Muscle layer of colon (tissue), 2 donors: ENCODE measurements around the gene NIPAL4.

Experiments
- H3K27ac ChIP-seq: one replicate; pipeline ENCODE4 v1.7.0; 2013; ENCODE audit warnings: low read depth, mild to moderate bottlenecking, low read length, moderate library complexity
- H3K27me3 ChIP-seq, 2 donors: one replicate each; pipeline ENCODE4 v1.7.0; 2013; ENCODE audit warnings: low read length in 2 of 2, mild to moderate bottlenecking in 2 of 2; ENCODE audit not compliant: insufficient read depth in 2 of 2, control insufficient read depth in 1 of 2
- H3K36me3 ChIP-seq: one replicate; pipeline ENCODE4 v1.7.0; 2013; ENCODE audit warnings: mild to moderate bottlenecking, low read length; ENCODE audit not compliant: insufficient read depth
- H3K4me1 ChIP-seq: one replicate; pipeline ENCODE4 v1.7.0; 2013; ENCODE audit warnings: mild to moderate bottlenecking, low read length; ENCODE audit not compliant: insufficient read depth
- H3K4me3 ChIP-seq, 2 donors: one replicate each; pipeline ENCODE4 v1.7.0; 2013; ENCODE audit warnings: low read length in 2 of 2, low read depth in 1 of 2, mild to moderate bottlenecking in 1 of 2, moderate library complexity in 1 of 2
- H3K9ac ChIP-seq: one replicate; pipeline ENCODE4 v1.7.0; 2013; ENCODE audit warnings: low read length
- H3K9me3 ChIP-seq: one replicate; pipeline ENCODE4 v1.7.0; 2013; ENCODE audit warnings: mild to moderate bottlenecking, low read length
- donor health status: abdominal sarcoma.
- donor health status: Adenocarcinoma of cecum.

NIPAL4 gene

DNA sequence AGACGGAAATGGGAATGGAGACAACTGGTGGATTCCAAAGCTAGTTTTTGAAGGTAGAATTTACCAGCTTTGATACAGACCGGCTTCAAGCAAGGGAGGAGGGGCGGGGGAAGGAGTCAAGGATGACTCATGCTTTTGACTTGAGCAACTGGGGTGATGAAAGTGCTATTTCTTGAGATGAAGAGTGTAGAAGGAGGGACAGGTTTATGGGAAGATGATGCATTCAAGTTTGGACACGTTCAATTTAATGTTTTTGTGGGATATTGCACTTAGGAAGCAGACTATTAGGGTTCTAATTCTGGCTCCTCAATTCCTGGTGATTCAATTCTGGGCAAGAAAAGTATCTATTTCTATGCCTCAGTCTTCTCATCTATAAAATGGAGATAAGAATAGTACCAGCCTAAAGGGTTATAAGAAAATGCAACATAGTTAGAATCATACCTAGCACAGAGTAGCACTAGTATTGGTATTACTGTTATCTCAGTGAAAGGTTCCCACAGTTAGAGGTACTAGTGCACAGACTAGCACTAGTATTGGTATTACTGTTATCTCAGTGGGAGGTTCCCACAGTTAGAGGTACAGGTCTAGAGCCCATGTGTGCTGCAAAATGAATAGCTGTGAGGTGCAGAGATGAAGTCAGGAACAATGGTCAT is 4.6 kb downstream of the NIPAL4 start:
- Histone ChIP-seq H3K27ac (peak overlapping the region; percentile 35), H3K4me1 (peaks cover 37% of the 10 kb centered on the region), H3K27me3 (no peaks in the 10 kb centered on the region), H3K4me3 (no peak overlapping the region), H3K9ac (no peak overlapping the region), H3K9me3 (no peaks in the 10 kb centered on the region), H3K36me3 (peaks cover 8% of the 10 kb centered on the region)

- H3K4me3 ChIP-seq: no peak overlapping the region
- H3K9me3 ChIP-seq: no peaks in the 10 kb centered on the region
- no peak overlapping the region for H3K9ac ChIP-seq
- peaks cover 28% of the 10 kb centered on the region for H3K36me3 ChIP-seq
- H3K27me3 ChIP-seq: no peaks in the 10 kb centered on the region
- no peak overlapping the region for H3K27ac ChIP-seq
- H3K4me1 ChIP-seq: peaks cover 40% of the 10 kb centered on the region
These were observed 8.4 kb downstream of the NIPAL4 start for GRCh38 chr5:157468293-157468965.

GRCh38 chr5:157469073-157469472 is 9.1 kb downstream of the NIPAL4 start:
- no peaks in the 10 kb centered on the region for H3K27me3 ChIP-seq
- H3K9me3 ChIP-seq: no peaks in the 10 kb centered on the region
- peaks cover 40% of the 10 kb centered on the region for H3K4me1 ChIP-seq
- H3K4me3 ChIP-seq: no peak overlapping the region
- H3K27ac ChIP-seq: no peak overlapping the region
- peaks cover 35% of the 10 kb centered on the region for H3K36me3 ChIP-seq
- no peak overlapping the region for H3K9ac ChIP-seq

- Histone ChIP-seq H3K4me3 (no peak overlapping the region), H3K9ac (no peak overlapping the region)
These were observed 9.7 kb downstream of the NIPAL4 start for GRCh38 chr5:157469687-157470086.

DNA sequence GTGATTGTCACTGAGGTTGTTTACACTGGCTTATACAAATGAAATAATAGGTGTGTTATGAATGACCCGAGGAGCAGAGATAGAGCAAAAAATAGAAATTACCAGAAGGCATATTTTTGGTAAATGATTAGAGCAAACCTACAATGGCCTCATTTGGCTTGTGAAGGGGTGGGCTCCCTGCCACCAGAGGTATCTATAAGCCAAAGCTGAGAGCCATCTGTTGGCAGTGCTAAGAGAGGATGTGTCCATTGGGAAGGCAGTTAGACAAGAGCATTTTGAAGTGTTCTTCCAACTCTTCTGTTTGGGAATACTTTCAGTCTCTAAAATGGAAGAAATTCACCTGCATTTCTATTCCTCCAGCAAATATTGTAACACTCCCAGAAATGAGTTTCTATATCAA is 10.6 kb downstream of the NIPAL4 start:
- no peak overlapping the region for H3K4me3 ChIP-seq
- H3K27ac ChIP-seq: peak overlapping the region; percentile 45
- H3K27me3 ChIP-seq: no peaks in the 10 kb centered on the region
- H3K9ac ChIP-seq: no peak overlapping the region
- H3K36me3 ChIP-seq: peaks cover 39% of the 10 kb centered on the region
- H3K4me1 ChIP-seq: peaks cover 45% of the 10 kb centered on the region
- no peaks in the 10 kb centered on the region for H3K9me3 ChIP-seq

More at GRCh38 chr5:157469687-157470086, 9.7 kb downstream of the NIPAL4 start:
- Histone ChIP-seq H3K27me3 (no peaks in the 10 kb centered on the region), H3K9me3 (no peaks in the 10 kb centered on the region), H3K4me1 (peaks cover 40% of the 10 kb centered on the region), H3K27ac (no peak overlapping the region), H3K36me3 (peaks cover 35% of the 10 kb centered on the region)

DNA sequence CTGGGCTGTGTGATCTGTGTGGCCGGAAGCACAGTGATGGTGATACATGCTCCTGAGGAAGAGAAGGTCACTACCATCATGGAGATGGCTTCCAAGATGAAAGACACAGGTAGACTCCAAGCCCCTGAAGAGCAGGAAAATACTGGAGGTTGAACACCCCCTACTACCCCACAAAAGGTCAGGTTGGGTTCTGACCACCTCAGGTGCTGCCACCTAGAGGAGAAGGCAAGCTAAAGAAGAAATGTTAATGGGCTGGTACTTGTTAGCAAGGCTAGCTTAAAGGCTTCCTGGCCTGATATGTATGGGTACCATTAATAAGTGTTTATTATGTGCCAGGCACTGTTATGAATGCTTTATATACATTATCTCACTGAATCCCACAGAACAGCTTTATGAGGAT is 11.7 kb downstream of the NIPAL4 start:
- Histone ChIP-seq H3K4me1 (peaks cover 50% of the 10 kb centered on the region), H3K27me3 (no peaks in the 10 kb centered on the region), H3K27ac (no peak overlapping the region), H3K36me3 (peaks cover 32% of the 10 kb centered on the region), H3K4me3 (no peak overlapping the region), H3K9ac (no peak overlapping the region), H3K9me3 (no peaks in the 10 kb centered on the region)

DNA sequence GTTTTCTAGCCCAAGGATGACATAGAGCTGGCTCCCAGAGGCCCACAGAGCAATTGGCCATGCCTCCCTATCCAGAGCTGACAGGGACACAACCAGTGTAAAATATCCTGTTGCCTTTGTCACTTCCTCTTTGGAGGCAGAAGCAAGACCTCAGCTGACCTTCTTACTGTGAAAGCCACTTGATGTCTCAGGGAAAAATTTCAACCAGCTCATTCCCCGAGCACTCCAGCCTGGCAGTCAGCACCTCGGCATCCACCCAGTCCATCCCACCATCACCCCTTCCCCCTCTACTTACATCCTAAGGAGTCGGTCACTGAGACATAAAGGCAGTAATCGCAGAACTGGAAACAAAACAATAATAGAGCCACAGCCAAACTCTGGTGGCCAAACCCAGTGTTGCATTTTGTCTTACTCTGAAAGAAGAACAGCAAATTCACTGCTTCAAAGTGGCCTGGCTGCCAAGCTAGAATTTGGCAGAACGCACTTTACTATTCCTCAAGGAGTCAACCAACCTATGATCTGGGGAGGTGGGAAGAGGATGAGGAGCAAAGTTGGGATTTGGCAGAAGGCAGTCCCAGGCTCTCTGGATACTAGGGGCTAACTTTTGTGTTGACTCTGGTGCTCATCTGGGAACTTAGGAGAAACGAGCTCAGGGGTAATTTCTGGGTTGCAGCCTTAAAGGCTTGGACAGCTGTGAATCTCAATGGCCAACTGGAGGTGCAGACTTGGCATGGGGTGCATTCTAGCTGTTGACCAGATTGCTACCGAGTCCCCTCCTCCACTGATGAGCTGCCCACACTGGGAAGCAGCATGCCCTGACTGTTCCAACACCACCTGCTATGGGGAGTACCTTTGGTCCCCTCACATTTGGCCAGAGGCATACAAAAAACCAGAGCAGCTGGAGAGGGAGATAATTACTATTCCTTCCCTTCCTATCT is 13.6 kb downstream of the NIPAL4 start:
- H3K4me3 ChIP-seq: no peak overlapping the region
- H3K9ac ChIP-seq: no peak overlapping the region
- peak overlapping the region; percentile 39 for H3K27ac ChIP-seq
- no peaks in the 10 kb centered on the region for H3K9me3 ChIP-seq
- peaks cover 30% of the 10 kb centered on the region for H3K36me3 ChIP-seq
- no peaks in the 10 kb centered on the region for H3K27me3 ChIP-seq
- H3K4me1 ChIP-seq: peaks cover 67% of the 10 kb centered on the region

DNA sequence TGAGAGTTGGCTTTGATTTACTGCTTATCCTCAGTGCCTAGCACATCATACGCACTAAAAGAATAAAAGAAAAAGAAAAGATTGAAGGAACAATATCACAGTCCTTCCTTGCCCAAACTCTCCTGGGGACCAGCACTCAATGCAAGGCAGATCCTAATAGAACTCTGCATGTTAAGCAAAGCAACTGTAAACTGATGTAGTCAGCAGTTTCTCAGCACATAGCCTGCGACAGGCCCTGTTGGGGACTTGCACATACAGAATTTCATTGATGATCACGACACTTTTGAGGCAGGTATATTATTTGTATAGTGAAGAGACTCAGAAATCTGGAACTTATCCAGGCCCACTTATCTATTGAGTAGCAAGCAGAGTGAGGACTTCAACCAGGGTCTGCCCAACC is 15.4 kb downstream of the NIPAL4 start:
- no peaks in the 10 kb centered on the region for H3K27me3 ChIP-seq
- no peak overlapping the region for H3K4me3 ChIP-seq
- peak overlapping the region; percentile 31 for H3K27ac ChIP-seq
- H3K4me1 ChIP-seq: peaks cover 74% of the 10 kb centered on the region
- H3K9ac ChIP-seq: no peak overlapping the region
- H3K9me3 ChIP-seq: no peaks in the 10 kb centered on the region
- peaks cover 34% of the 10 kb centered on the region for H3K36me3 ChIP-seq

DNA sequence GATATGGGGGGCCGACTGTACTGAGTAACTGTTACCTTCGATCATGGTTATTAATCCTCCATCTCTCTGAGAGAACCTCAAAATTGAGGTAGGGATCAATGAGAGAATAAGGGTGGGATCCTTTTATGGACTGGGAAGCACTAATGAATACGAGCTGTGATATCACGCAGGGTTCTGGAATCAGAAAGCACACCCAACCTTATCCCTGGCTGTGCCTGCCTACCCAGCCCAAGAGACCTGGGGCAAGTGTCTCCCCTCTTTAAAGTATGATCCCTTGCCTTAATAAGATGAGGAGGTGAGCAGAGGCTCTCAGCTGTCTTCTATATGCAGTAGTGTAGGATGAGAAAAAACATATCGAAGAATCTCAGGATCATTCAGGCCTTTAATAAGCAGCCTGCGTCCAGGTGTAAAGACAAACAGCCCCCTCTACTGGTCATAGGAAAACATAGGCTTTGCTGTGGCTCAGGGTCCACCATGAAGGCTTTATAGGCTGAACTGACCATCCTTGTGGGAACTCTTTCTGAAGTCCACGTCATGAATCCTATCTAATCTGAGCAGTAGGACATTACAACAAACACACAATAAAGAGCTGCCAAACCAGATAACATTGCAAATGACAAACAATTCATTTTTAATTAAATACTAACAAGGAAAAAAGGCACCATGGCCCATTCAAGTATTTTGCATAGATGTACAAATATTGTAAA is 16.8 kb downstream of the NIPAL4 start:
- Histone ChIP-seq H3K4me3 (no peak overlapping the region), H3K9me3 (no peaks in the 10 kb centered on the region), H3K9ac (peak overlapping the region; percentile 13), H3K27ac (peak overlapping the region; percentile 60), H3K4me1 (peaks cover 70% of the 10 kb centered on the region), H3K27me3 (no peaks in the 10 kb centered on the region), H3K36me3 (peaks cover 41% of the 10 kb centered on the region)

DNA sequence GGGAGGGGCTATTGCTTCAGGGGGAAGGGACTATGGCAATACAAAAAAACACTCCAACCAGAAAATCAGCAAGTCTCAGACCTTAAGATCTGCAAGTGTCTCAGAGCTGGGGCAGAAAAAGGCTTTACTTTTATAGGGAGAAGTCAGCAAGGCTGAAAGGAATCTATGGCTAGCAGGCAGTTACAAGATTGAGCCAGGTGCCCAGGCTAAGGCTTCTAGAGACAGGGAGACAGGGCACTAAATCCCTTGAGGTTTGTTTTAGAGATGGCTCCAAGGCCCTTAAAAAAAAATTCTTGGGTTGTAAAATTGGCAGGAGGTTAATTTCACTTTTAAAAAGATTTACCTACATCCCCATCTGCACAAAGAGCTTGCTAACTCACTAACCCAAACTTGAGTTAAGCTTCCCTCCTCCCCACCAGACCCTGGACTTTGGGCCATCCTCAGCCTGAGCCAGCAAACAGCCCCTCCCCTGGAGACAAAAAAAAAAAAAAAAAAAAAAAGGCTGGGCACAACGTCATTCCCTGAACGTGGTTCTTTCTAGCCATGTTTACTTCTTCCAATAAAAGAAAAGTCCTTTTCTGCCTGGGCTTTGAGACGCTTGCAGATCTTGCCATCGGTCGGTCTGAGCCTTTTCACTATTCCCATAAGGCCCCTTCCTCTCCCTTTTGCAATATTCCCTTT is 17.9 kb downstream of the NIPAL4 start:
- Histone ChIP-seq H3K36me3 (peaks cover 33% of the 10 kb centered on the region), H3K4me1 (peaks cover 69% of the 10 kb centered on the region), H3K27me3 (no peaks in the 10 kb centered on the region), H3K9me3 (no peaks in the 10 kb centered on the region), H3K4me3 (peak overlapping the region in 1 of 2 donors; percentile 39), H3K27ac (peak overlapping the region; percentile 75), H3K9ac (peak overlapping the region; percentile 13)
